NCI-H2029 treated with DMSO at 0.1 percent for 48 hours (cell line): ENCODE measurements around the gene DLAT.
"Not testable (repeated sequence)": the region's sequence is repeated elsewhere in the genome, so short reads cannot be mapped to it uniquely, and the experiment has no call there.

Experiments used
- DNase-seq: peaks from one replicate; lab custom pipeline; 2025; lab: John Stamatoyannopoulos, UW

Gene DLAT

GRCh38 chr11:112005422-112006094 is 19.6 kb upstream of the DLAT start:
- DNase-seq: no peak

- DNase-seq: not testable (repeated sequence)
Observed at GRCh38 chr11:112006095-112006441, 19.1 kb upstream of the DLAT start.

GRCh38 chr11:112011451-112011850 is 13.8 kb upstream of the DLAT start:
- not testable (repeated sequence) for DNase-seq

GRCh38 chr11:112012874-112013273 is 12.3 kb upstream of the DLAT start:
- no peak for DNase-seq

- no peak for DNase-seq
Observed at GRCh38 chr11:112013497-112014164, 11.6 kb upstream of the DLAT start.

- no peak for DNase-seq
Observed at GRCh38 chr11:112016088-112016764, 9.0 kb upstream of the DLAT start.

GRCh38 chr11:112016765-112017376 is 8.3 kb upstream of the DLAT start:
- no peak for DNase-seq

GRCh38 chr11:112017538-112017937 is 7.7 kb upstream of the DLAT start:
- no peak for DNase-seq

- no peak for DNase-seq
Observed at GRCh38 chr11:112019066-112019465, 6.1 kb upstream of the DLAT start.

GRCh38 chr11:112023104-112023503 is 2.1 kb upstream of the DLAT start:
- DNase-seq: no peak

GRCh38 chr11:112024178-112024772 is 933 bp upstream of the DLAT start:
- DNase-seq: no peak

- no peak for DNase-seq
Observed at GRCh38 chr11:112025707-112026106, 499 bp downstream of the DLAT start.

GRCh38 chr11:112026784-112027410 is 1.7 kb downstream of the DLAT start:
- DNase-seq: not testable (repeated sequence)

GRCh38 chr11:112029460-112029859 is 4.3 kb downstream of the DLAT start:
- DNase-seq: no peak

GRCh38 chr11:112033902-112034301 is 8.7 kb downstream of the DLAT start:
- DNase-seq: no peak

GRCh38 chr11:112037527-112037926 is 12.3 kb downstream of the DLAT start:
- no peak for DNase-seq

GRCh38 chr11:112042161-112042960 is 17.2 kb downstream of the DLAT start:
- DNase-seq: no peak

- no peak for DNase-seq
Observed at GRCh38 chr11:112042961-112043304, 17.7 kb downstream of the DLAT start.

GRCh38 chr11:112044961-112045360 is 19.8 kb downstream of the DLAT start:
- no peak for DNase-seq

GRCh38 chr11:112046647-112047046 is 21.4 kb downstream of the DLAT start:
- DNase-seq: not testable (repeated sequence)

GRCh38 chr11:112048256-112048655 is 23.0 kb downstream of the DLAT start:
- not testable (repeated sequence) for DNase-seq
